Measurements from ENCODE around the gene USP37.

The USP37 gene

GRCh38 chr2:218400930-218401881 is 166.9 kb downstream of the USP37 start:
- H3K4me1 ChIP-seq (ENCODE audit: insufficient read depth, low read length): peaks cover 23% of the 10 kb centered on the region
- WGBS: 50% methylated on average over 24 of the region's 24 CpGs
- peak overlapping the region; percentile 72 for H3K4me3 ChIP-seq (ENCODE audit: low read length)

More at GRCh38 chr2:218400930-218401881, 166.9 kb downstream of the USP37 start:
- Histone ChIP-seq H3K9me3 (ENCODE audit: insufficient read depth, low read depth, low read length) (no peaks in the 10 kb centered on the region), H3K36me3 (ENCODE audit: insufficient read depth, low read length) (peaks cover 13% of the 10 kb centered on the region; the same call in 1 of the 2 replicates), H3K27ac (ENCODE audit: low read depth, low read length) (no peak overlapping the region), H3K9ac (ENCODE audit: low read depth, low read length) (no peak overlapping the region), H3K27me3 (ENCODE audit: insufficient read depth, low read length) (peaks cover 32% of the 10 kb centered on the region)
